A673 (cell line): ENCODE data around the gene MITF.

Experiments
- EZH2 ChIP-seq: fragments of 200-600 bp; sonication (generic); IDR thresholded peaks from 2 replicates; pipeline ENCODE4 v1.6.1; 2017; ENCODE audit warnings: borderline replicate concordance, low read depth, mild to moderate bottlenecking, mixed read lengths, antibody characterized with exemption, low read length; ENCODE audit not compliant: poor library complexity, severe bottlenecking
- TF ChIP-seq, protein P1 (sequence below): fragments of 300-800, 200-600 bp; sonication (generic); conservative IDR thresholded peaks from 2 replicates; pipeline ENCODE4 v1.5.1; 2017; ENCODE audit warnings: low read depth, mild to moderate bottlenecking, antibody characterized with exemption, low read length, moderate library complexity, mixed read lengths

DNA sequence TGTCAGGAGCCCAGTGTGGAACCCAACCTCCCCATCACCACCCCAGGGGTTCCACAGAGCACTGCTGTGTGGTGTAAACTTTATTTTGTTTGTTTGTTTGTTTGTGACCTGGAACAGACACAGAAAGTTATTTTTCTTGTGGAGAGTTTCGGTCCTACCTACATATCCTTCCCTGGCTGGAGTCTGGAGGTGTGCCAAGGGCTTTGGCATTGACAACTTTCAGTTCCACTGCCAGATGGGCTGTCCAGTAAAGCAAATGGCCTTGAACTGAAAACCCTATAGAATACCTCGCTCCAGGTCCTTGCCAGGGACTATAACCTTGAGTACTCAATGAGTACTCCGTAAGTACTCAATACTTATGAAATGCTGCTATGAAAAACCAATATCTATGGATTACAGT is 103.5 kb downstream of the MITF start:
- TF ChIP-seq, protein P1, sequence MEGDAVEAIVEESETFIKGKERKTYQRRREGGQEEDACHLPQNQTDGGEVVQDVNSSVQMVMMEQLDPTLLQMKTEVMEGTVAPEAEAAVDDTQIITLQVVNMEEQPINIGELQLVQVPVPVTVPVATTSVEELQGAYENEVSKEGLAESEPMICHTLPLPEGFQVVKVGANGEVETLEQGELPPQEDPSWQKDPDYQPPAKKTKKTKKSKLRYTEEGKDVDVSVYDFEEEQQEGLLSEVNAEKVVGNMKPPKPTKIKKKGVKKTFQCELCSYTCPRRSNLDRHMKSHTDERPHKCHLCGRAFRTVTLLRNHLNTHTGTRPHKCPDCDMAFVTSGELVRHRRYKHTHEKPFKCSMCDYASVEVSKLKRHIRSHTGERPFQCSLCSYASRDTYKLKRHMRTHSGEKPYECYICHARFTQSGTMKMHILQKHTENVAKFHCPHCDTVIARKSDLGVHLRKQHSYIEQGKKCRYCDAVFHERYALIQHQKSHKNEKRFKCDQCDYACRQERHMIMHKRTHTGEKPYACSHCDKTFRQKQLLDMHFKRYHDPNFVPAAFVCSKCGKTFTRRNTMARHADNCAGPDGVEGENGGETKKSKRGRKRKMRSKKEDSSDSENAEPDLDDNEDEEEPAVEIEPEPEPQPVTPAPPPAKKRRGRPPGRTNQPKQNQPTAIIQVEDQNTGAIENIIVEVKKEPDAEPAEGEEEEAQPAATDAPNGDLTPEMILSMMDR, result no peak
- no peak for TF ChIP-seq EZH2
